Ramos (cell line): ENCODE results near the gene MYH3.
"Not testable (repeated sequence)": the region's sequence is repeated elsewhere in the genome, so short reads cannot be mapped to it uniquely, and the experiment has no call there.

Experiments
- in situ Hi-C: fragments of 300-500 bp; cut with MboI; formaldehyde crosslinking; loops from one replicate; pipeline ENCODE4 v1.14.3; 2022; ENCODE audit warnings: low sequenced_read_pairs; ENCODE audit not compliant: unreplicated experiment

MYH3 gene

GRCh38 chr17:10657148-10657547 lies at the start of gene MYH3:
MYH3 (minus strand) TSS chr17:10657309; CDS start chr17:10655064, 2,245 bp downstream.
- in situ Hi-C loops = no loop called here

- in situ Hi-C loops = no loop called here
Observed at GRCh38 chr17:10705727-10706126, 48.6 kb upstream of the MYH3 start.

- in situ Hi-C loops = no loop called here
Observed at GRCh38 chr17:10702574-10702973, 45.5 kb upstream of the MYH3 start.

- in situ Hi-C loops = no loop called here
Observed at GRCh38 chr17:10699856-10700255, 42.7 kb upstream of the MYH3 start.

- in situ Hi-C loops = no loop called here
Observed at GRCh38 chr17:10698096-10698818, 41.1 kb upstream of the MYH3 start.

- in situ Hi-C loops = no loop called here
Observed at GRCh38 chr17:10697092-10698081, 40.3 kb upstream of the MYH3 start, which contains the start of the genes ADPRM and SCO1. ADPRM (plus strand) TSS chr17:10697594; CDS start chr17:10704927, 7,333 bp downstream. SCO1 (minus strand) TSS chr17:10697533; CDS start chr17:10697507, 26 bp downstream.

- in situ Hi-C loops = not testable (repeated sequence)
Observed at GRCh38 chr17:10695875-10696407, 38.8 kb upstream of the MYH3 start.

- in situ Hi-C loops = no loop called here
Observed at GRCh38 chr17:10687499-10687898, 30.4 kb upstream of the MYH3 start.

GRCh38 chr17:10683853-10684252 lies 26.7 kb upstream of the MYH3 start:
- in situ Hi-C loops = no loop called here

GRCh38 chr17:10681866-10682446 lies 24.8 kb upstream of the MYH3 start:
- in situ Hi-C loops = no loop called here

GRCh38 chr17:10674704-10675103 lies 17.6 kb upstream of the MYH3 start:
- in situ Hi-C loops = no loop called here

- in situ Hi-C loops = no loop called here
Observed at GRCh38 chr17:10673312-10673711, 16.2 kb upstream of the MYH3 start.

- in situ Hi-C loops = no loop called here
Observed at GRCh38 chr17:10668775-10669174, 11.7 kb upstream of the MYH3 start.

- in situ Hi-C loops = no loop called here
Observed at GRCh38 chr17:10666906-10667305, 9.8 kb upstream of the MYH3 start.

- in situ Hi-C loops = no loop called here
Observed at GRCh38 chr17:10664571-10664970, 7.5 kb upstream of the MYH3 start.

GRCh38 chr17:10663231-10663630 lies 6.1 kb upstream of the MYH3 start:
- in situ Hi-C loops = no loop called here

GRCh38 chr17:10661437-10661836 lies 4.3 kb upstream of the MYH3 start:
- in situ Hi-C loops = no loop called here

GRCh38 chr17:10657879-10658278 lies 770 bp upstream of the MYH3 start:
- in situ Hi-C loops = no loop called here

- in situ Hi-C loops = no loop called here
Observed at GRCh38 chr17:10653987-10654386, 3.1 kb downstream of the MYH3 start.

GRCh38 chr17:10652984-10653659 lies 4.0 kb downstream of the MYH3 start:
- in situ Hi-C loops = no loop called here
